Mesenchymal stem cell (in vitro differentiated cells and primary cell): ENCODE results near the gene PSMD13.

Experiments used
- DNase-seq: peaks from one replicate; pipeline ENCODE4 v3.0.0-alpha.2; 2013
- H2AFZ ChIP-seq: one replicate; pipeline ENCODE4 v1.6.1; 2013; ENCODE audit warnings: low read depth, mild to moderate bottlenecking, control low read depth, inconsistent platforms, low read length, moderate library complexity
- H2AK5ac ChIP-seq: 2 replicates; pipeline ENCODE4 v1.6.1; 2013; ENCODE audit warnings: low read length, moderate library complexity, mild to moderate bottlenecking, inconsistent platforms; ENCODE audit not compliant: severe bottlenecking
- H2BK120ac ChIP-seq: one replicate; pipeline ENCODE4 v1.6.1; 2013; ENCODE audit warnings: low read depth, mild to moderate bottlenecking, inconsistent platforms, low read length, moderate library complexity
- H2BK12ac ChIP-seq, 2 experiments: one replicate each; pipeline ENCODE4 v1.6.1; 2013; ENCODE audit warnings: inconsistent platforms in 2 of 2, low read length in 2 of 2, mild to moderate bottlenecking in 2 of 2, moderate library complexity in 2 of 2, control low read depth in 1 of 2
- H2BK15ac ChIP-seq: one replicate; pipeline ENCODE4 v1.6.1; 2013; ENCODE audit warnings: mild to moderate bottlenecking, low read depth, inconsistent platforms; ENCODE audit not compliant: poor library complexity, severe bottlenecking
- H2BK5ac ChIP-seq: 2 replicates; pipeline ENCODE4 v1.6.1; 2013; ENCODE audit warnings: low read depth, mild to moderate bottlenecking, low read length, control low read depth, inconsistent platforms; ENCODE audit not compliant: poor library complexity, severe bottlenecking
- H3K14ac ChIP-seq, 2 experiments: one replicate each; pipeline ENCODE4 v1.6.1; 2013; ENCODE audit warnings: inconsistent platforms in 2 of 2, low read length in 2 of 2, control low read depth in 1 of 2, mild to moderate bottlenecking in 1 of 2, moderate library complexity in 1 of 2
- H3K18ac ChIP-seq, 2 experiments: one replicate each; pipeline ENCODE4 v1.6.1; 2013; ENCODE audit warnings: inconsistent platforms in 2 of 2, low read length in 2 of 2, control low read depth in 1 of 2, low read depth in 1 of 2, mild to moderate bottlenecking in 1 of 2
- H3K23ac ChIP-seq, 2 experiments: one replicate each; pipeline ENCODE4 v1.6.1; 2013; ENCODE audit warnings: inconsistent platforms in 2 of 2, low read length in 2 of 2, mild to moderate bottlenecking in 2 of 2, moderate library complexity in 2 of 2, control low read depth in 1 of 2
- H3K27ac ChIP-seq: 2 replicates; pipeline ENCODE4 v1.5.1; 2013; ENCODE audit warnings: mild to moderate bottlenecking, moderate library complexity, low read length, control low read depth, inconsistent platforms; ENCODE audit not compliant: poor library complexity, severe bottlenecking
- H3K27me3 ChIP-seq, 2 experiments: 2 replicates each; pipeline versions ENCODE4 v1.6.1 to v1.7.0; 2013; ENCODE audit warnings: low read length in 2 of 2, mild to moderate bottlenecking in 2 of 2, moderate library complexity in 2 of 2, control low read depth in 1 of 2, inconsistent platforms in 1 of 2; ENCODE audit not compliant: control insufficient read depth in 1 of 2, insufficient read depth in 1 of 2
- H3K36me3 ChIP-seq, 2 experiments: 2 replicates each; pipeline versions ENCODE4 v1.6.1 to v1.7.0; 2013; ENCODE audit warnings: low read length in 2 of 2, control low read depth in 1 of 2, inconsistent platforms in 1 of 2, low read depth in 1 of 2, mild to moderate bottlenecking in 1 of 2; ENCODE audit not compliant: insufficient read depth in 2 of 2, control insufficient read depth in 1 of 2
- H3K4ac ChIP-seq, 2 experiments: one replicate each; pipeline ENCODE4 v1.6.1; 2013; ENCODE audit warnings: inconsistent platforms in 2 of 2, low read length in 2 of 2, mild to moderate bottlenecking in 2 of 2, moderate library complexity in 2 of 2, control low read depth in 1 of 2, low read depth in 1 of 2
- H3K4me1 ChIP-seq: 2 replicates; pipeline ENCODE4 v1.6.1; 2013; ENCODE audit warnings: low read depth, low read length, control low read depth; ENCODE audit not compliant: control insufficient read depth, insufficient read depth
- H3K4me2 ChIP-seq: 2 replicates; pipeline ENCODE4 v1.6.1; 2013; ENCODE audit warnings: low read length, mild to moderate bottlenecking, inconsistent platforms; ENCODE audit not compliant: poor library complexity, severe bottlenecking
- H3K4me3 ChIP-seq, 2 experiments: 2 replicates each; pipeline versions ENCODE4 v1.5.1 to v1.7.0; 2013; ENCODE audit warnings: low read length in 2 of 2, mild to moderate bottlenecking in 2 of 2, control low read depth in 1 of 2, low read depth in 1 of 2; ENCODE audit not compliant: insufficient read depth in 1 of 2
- H3K79me1 ChIP-seq: replicated peaks from 2 replicates; pipeline ENCODE4 v1.6.1; 2013; ENCODE audit warnings: mild to moderate bottlenecking, control low read depth, low read length, inconsistent platforms; ENCODE audit not compliant: poor library complexity, severe bottlenecking
- H3K9ac ChIP-seq: 2 replicates; pipeline ENCODE4 v1.7.0; 2013; ENCODE audit warnings: mild to moderate bottlenecking, low read length, moderate library complexity
- H3K9me3 ChIP-seq: 2 replicates; pipeline ENCODE4 v1.7.0; 2013; ENCODE audit warnings: mild to moderate bottlenecking, low read length; ENCODE audit not compliant: control insufficient read depth
- H4K8ac ChIP-seq: one replicate; pipeline ENCODE4 v1.6.1; 2013; ENCODE audit warnings: inconsistent platforms, mild to moderate bottlenecking, low read length, moderate library complexity
- H4K91ac ChIP-seq: one replicate; pipeline ENCODE4 v1.6.1; 2013; ENCODE audit warnings: mild to moderate bottlenecking, low read length, inconsistent platforms
- WGBS: methylation state at CpG from one replicate; pipeline ENCODE4 v1.1.7; 2013; ENCODE audit warnings: mixed read lengths; 5-methylcytosine and 5-hydroxymethylcytosine counted together

Gene PSMD13

DNA sequence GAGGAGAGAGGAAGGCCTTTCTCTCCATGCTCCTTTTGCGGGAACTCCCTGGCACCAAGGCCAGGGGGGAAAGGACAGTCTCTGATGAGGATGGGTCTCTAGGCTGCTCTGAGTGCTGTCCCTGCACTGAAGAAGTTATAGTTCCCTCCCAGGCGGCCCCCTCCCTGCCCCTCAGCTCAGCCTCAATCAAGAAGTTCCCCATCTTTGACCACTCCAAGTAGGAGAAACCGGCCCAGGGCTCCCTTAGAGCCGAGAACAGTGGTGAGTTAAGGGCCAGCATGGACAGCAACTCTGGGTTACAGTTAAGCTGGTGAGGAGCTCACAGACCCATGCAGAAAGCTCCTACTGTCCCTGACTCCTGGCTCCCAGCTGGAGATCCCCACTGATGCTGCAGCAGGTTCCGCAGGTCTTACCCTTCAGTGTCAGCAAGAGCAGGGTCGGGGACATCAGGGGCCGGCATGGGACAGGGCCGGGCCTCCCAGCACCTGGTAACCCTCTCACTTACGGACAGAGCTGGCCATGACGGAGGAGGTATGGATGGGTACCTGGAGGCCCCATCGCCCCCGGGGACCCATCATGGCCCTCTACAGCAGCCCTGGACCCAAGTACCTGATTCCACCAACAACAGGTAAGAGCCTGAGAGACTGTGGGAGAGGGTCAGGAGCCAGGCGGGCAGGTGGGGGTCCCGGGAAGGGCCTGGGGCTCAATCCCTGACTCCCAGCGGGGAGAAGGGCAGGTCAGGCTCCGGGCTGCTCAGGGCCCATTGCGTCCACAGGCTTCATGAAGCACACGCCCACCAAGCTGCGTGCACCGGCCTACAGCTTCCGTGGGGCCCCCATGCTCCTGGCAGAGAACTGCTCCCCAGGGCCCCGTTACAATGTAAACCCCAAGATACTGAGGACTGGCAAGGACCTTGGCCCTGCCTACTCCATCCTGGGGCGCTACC lies 39.7 kb upstream of the PSMD13 start:
- Histone ChIP-seq H3K36me3 (peaks cover 15 to 17% of the 10 kb centered on the region in 2 experiments), H3K23ac (no peak overlapping the region), H3K4me2 (no peak overlapping the region), H3K4me1 (peaks cover 6% of the 10 kb centered on the region), H3K4me3 (no peak overlapping the region), H4K91ac (no peak overlapping the region), H4K8ac (peak overlapping the region; percentile 9), H3K9me3 (no peaks in the 10 kb centered on the region), H3K9ac (no peak overlapping the region), H2BK5ac (no peak overlapping the region), H2AK5ac (no peak overlapping the region), H3K14ac (no peak overlapping the region), H3K27me3 (peaks cover 0 to 3% of the 10 kb centered on the region in 2 experiments), H3K27ac (no peak overlapping the region), H2BK12ac (no peak overlapping the region), H3K4ac (no peak overlapping the region), H2BK15ac (no peak overlapping the region), H3K18ac (no peak overlapping the region), H3K79me1 (peaks cover 6% of the 10 kb centered on the region), H2AFZ (no peak overlapping the region), H2BK120ac (no peak overlapping the region)
- 85% methylated on average over 23 of the region's 23 CpGs for WGBS
- no peak for DNase-seq

DNA sequence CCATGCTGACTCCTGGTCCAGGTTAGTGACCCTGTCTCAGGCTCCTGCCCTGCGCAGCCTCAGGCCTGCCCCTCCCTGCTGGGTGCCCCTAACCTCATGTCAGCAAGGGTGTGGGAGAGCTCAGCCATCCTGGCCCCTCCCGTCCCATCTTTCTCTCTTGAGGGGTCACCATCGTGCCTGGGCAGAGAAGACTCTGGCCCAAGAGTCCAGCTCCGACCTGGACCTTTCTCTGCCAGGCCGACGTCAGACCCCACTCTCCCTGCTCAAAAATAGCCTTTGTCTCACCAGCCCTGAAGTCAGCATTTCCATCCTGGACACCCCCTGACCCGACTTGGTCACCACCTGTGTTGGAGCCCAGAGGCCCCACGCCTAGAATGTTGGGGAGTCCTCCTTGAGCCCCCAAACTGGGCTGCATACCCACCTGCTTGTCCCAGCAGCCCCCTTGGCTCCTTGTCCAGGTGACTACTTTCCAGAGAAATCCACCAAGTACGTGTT lies 39.0 kb upstream of the PSMD13 start:
- Histone ChIP-seq H2BK5ac (no peak overlapping the region), H3K9me3 (no peaks in the 10 kb centered on the region)
- 90% methylated on average over 9 of the region's 9 CpGs for WGBS

DNA sequence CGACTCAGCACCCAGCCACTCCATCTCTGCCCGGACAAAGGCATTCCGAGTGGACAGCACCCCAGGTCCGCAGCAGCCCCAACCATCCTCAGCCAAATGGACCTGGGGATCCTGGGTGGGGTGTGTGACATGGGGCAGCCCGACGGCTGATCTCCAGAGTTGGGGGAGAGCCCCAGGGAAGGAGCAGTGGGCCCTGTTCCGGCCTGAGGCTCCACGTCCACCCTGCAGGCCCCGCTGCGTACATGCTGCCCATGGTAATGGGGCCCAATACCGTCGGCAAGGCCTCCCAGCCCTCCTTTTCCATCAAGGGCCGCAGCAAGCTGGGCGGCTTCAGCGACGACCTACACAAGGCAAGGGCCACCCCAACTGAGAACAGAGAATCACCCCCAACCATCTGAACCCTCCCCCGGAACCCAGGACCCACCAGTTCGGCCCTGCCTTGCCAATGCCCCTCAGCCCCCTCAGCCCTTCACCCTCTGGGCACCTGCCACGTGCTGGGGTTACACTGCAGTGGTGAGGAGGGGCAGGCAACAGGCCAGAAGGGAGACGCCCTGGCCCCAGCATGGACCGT lies 38.5 kb upstream of the PSMD13 start:
- Histone ChIP-seq H3K4me1 (peaks cover 9% of the 10 kb centered on the region), H2BK12ac (no peak overlapping the region)
- 91% methylated on average over 17 of the region's 21 CpGs for WGBS

More for the DNA sequence above, 39.0 kb upstream of the PSMD13 start:
- Histone ChIP-seq H3K4ac (no peak overlapping the region), H3K23ac (no peak overlapping the region), H3K9ac (no peak overlapping the region), H3K27me3 (peaks cover 0 to 3% of the 10 kb centered on the region in 2 experiments), H3K4me2 (no peak overlapping the region), H3K14ac (no peak overlapping the region), H3K4me3 (no peak overlapping the region), H2AFZ (no peak overlapping the region), H3K27ac (no peak overlapping the region), H2AK5ac (no peak overlapping the region), H3K36me3 (peaks cover 21 to 22% of the 10 kb centered on the region in 2 experiments), H3K18ac (no peak overlapping the region), H2BK12ac (no peak overlapping the region), H2BK15ac (no peak overlapping the region), H4K8ac (no peak overlapping the region), H2BK120ac (no peak overlapping the region), H3K79me1 (peaks cover 8% of the 10 kb centered on the region), H3K4me1 (peaks cover 6% of the 10 kb centered on the region), H4K91ac (no peak overlapping the region)
- DNase-seq = no peak

DNA sequence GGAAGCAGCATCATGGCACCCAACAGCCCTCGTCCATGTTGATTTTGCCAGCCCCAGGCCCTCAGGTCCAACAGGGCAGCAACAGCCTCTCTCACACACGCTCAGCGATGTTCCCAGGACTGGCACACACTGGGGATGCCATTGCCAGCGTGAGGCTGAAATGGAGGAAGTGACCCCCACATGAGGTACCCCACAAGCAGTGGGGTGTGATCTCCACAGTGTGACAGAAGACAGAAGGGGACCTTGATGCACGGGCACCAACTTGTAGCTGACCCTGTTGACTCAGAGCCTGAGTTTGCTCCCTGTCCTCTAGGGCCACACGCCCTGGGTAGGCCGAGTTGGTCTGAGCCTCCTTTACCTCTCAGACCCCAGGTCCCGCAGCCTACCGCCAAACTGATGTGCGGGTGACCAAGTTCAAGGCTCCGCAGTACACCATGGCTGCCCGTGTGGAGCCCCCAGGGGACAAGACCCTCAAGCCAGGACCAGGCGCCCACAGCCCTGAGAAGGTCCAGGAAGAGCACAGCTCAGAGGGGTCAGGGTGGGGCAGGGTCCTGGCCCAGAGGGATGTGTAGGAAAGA lies 37.7 kb upstream of the PSMD13 start:
- H2AK5ac ChIP-seq = no peak overlapping the region
- no peak overlapping the region for H3K4me2 ChIP-seq
- H3K9ac ChIP-seq = no peak overlapping the region
- 88% methylated on average over 13 of the region's 13 CpGs for WGBS
- H2AFZ ChIP-seq = no peak overlapping the region
- H3K36me3 ChIP-seq = peaks cover 34 to 35% of the 10 kb centered on the region in 2 experiments
- H4K8ac ChIP-seq = no peak overlapping the region
- no peak overlapping the region for H2BK15ac ChIP-seq
- DNase-seq = no peak
- H3K4ac ChIP-seq = no peak overlapping the region
- H3K14ac ChIP-seq = no peak overlapping the region
- no peak overlapping the region for H4K91ac ChIP-seq
- no peaks in the 10 kb centered on the region for H3K27me3 ChIP-seq
- no peak overlapping the region for H3K18ac ChIP-seq
- H3K79me1 ChIP-seq = peaks cover 19% of the 10 kb centered on the region
- H2BK5ac ChIP-seq = no peak overlapping the region
- H3K4me1 ChIP-seq = peaks cover 15% of the 10 kb centered on the region
- no peak overlapping the region for H3K23ac ChIP-seq
- no peak overlapping the region for H2BK12ac ChIP-seq
- H3K9me3 ChIP-seq = no peaks in the 10 kb centered on the region
- H3K4me3 ChIP-seq = no peak overlapping the region
- H3K27ac ChIP-seq = no peak overlapping the region
- H2BK120ac ChIP-seq = no peak overlapping the region

More for the DNA sequence above, 38.5 kb upstream of the PSMD13 start:
- Histone ChIP-seq H2BK15ac (no peak overlapping the region), H3K79me1 (peaks cover 13% of the 10 kb centered on the region), H4K91ac (no peak overlapping the region), H2AFZ (no peak overlapping the region), H3K18ac (no peak overlapping the region), H3K27ac (no peak overlapping the region), H2BK120ac (no peak overlapping the region), H3K36me3 (peaks cover 27% of the 10 kb centered on the region in 2 experiments), H3K9me3 (no peaks in the 10 kb centered on the region), H2BK5ac (no peak overlapping the region), H4K8ac (no peak overlapping the region), H2AK5ac (no peak overlapping the region), H3K4me3 (no peak overlapping the region), H3K4ac (no peak overlapping the region), H3K27me3 (peaks cover 0 to 3% of the 10 kb centered on the region in 2 experiments), H3K4me2 (no peak overlapping the region), H3K9ac (no peak overlapping the region), H3K23ac (no peak overlapping the region), H3K14ac (no peak overlapping the region)
- DNase-seq = no peak
